Vagina (tissue), 2 donors: ENCODE data around the gene CHCHD1.

ENCODE experiments used
- POLR2AphosphoS5 ChIP-seq, 2 donors: sonication (generic); formaldehyde crosslinking; IDR thresholded peaks; one replicate each; pipeline ENCODE4 v1.9.0; 2017; ENCODE audit warnings: antibody characterized with exemption in 2 of 2, mild to moderate bottlenecking in 2 of 2, low read depth in 1 of 2; ENCODE audit not compliant: insufficient read depth in 1 of 2
- TF ChIP-seq, protein P1 (sequence below), 3 experiments: fragments of 450-650 bp in 2 of 3; fragments of 200-600 bp in 1 of 3; sonication (generic) in 1 of 3; IDR thresholded peaks; one replicate each; pipeline ENCODE4 v1.5.1; 2017 to 2019; ENCODE audit warnings: antibody characterized with exemption in 3 of 3, mild to moderate bottlenecking in 2 of 3, moderate library complexity in 2 of 3

DNA sequence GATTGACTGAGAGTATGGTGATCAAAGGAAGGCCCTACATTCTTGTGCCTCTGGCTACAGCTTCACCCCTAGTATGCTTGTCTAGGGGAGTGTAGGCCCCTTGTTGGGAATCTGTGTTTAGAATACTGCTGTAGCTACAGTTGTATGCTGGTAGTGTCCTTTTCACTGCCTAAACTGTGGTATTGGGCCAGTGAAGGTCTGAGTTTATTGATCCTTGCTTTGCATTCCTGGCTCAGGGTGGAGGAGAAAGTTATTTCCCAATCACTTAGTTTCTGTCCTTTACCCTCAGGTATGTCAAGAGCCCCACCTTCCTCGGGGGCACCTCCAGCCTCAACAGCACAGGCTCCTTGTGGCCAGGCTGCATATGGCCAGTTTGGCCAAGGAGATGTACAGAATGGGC lies 31.0 kb upstream of the CHCHD1 start:
- TF ChIP-seq, protein P1, sequence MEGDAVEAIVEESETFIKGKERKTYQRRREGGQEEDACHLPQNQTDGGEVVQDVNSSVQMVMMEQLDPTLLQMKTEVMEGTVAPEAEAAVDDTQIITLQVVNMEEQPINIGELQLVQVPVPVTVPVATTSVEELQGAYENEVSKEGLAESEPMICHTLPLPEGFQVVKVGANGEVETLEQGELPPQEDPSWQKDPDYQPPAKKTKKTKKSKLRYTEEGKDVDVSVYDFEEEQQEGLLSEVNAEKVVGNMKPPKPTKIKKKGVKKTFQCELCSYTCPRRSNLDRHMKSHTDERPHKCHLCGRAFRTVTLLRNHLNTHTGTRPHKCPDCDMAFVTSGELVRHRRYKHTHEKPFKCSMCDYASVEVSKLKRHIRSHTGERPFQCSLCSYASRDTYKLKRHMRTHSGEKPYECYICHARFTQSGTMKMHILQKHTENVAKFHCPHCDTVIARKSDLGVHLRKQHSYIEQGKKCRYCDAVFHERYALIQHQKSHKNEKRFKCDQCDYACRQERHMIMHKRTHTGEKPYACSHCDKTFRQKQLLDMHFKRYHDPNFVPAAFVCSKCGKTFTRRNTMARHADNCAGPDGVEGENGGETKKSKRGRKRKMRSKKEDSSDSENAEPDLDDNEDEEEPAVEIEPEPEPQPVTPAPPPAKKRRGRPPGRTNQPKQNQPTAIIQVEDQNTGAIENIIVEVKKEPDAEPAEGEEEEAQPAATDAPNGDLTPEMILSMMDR (IDR thresholded peaks at IDR 0.05) = no peak
- TF ChIP-seq POLR2AphosphoS5 (IDR thresholded peaks at IDR 0.05; ENCODE audit: insufficient read depth in 1 of 2, low read depth in 1 of 2) = no peak
